ENCODE data around the gene MRPL19. TPM values are rescaled to one million over a fixed set of nuclear protein-coding genes. Genes with fewer than 3 reads are reported as not detected.

Gene MRPL19
- polyA plus RNA-seq, 1 donor (not counting 4 experiments of a cell fraction or from before 2014, with no cell fraction given): 84.0 TPM

- TF ChIP-seq CTCF (optimal IDR thresholded peaks at IDR 0.05 in 1 of 3, IDR thresholded peaks at IDR 0.05 in 1 of 3, conservative IDR thresholded peaks at IDR 0.05 in 1 of 3; ENCODE audit: extremely low read depth in 1 of 3, insufficient read depth in 2 of 3, low read length in 3 of 3) (no peak), EZH2 (IDR thresholded peaks at IDR 0.05; ENCODE audit: low read length) (no peak)
- Histone ChIP-seq H3K4me3 (ENCODE audit: control insufficient read depth in 2 of 3, extremely low read depth in 1 of 3, insufficient read depth in 2 of 3, low read depth in 1 of 3, low read length in 3 of 3) (no peak overlapping the region), H3K4me1 (ENCODE audit: control insufficient read depth, extremely low read depth, insufficient read depth, low read length) (peaks cover 4% of the 10 kb centered on the region), H3K9me3 (ENCODE audit: control insufficient read depth, low read depth, low read length) (no peaks in the 10 kb centered on the region), H2AFZ (ENCODE audit: control insufficient read depth, low read length) (no peak overlapping the region), H4K20me1 (ENCODE audit: control insufficient read depth, extremely low read depth, insufficient read depth, low read length) (no peaks in the 10 kb centered on the region), H3K4me2 (ENCODE audit: control insufficient read depth, extremely low read depth, insufficient read depth, low read depth, low read length) (no peak overlapping the region), H3K27me3 (ENCODE audit: control insufficient read depth, extremely low read depth, insufficient read depth, low read length) (no peaks in the 10 kb centered on the region), H3K9me1 (ENCODE audit: control insufficient read depth, extremely low read depth, insufficient read depth, low read length) (no peaks in the 10 kb centered on the region), H3K79me2 (ENCODE audit: control insufficient read depth, insufficient read depth, low read length) (no peaks in the 10 kb centered on the region), H3K36me3 (ENCODE audit: control insufficient read depth in 2 of 2, extremely low read depth in 1 of 2, insufficient read depth in 2 of 2, low read length in 2 of 2) (no peaks in the 10 kb centered on the region), H3K9ac (ENCODE audit: control insufficient read depth, extremely low read depth, insufficient read depth, low read length) (no peak overlapping the region), H3K27ac (ENCODE audit: control insufficient read depth, insufficient read depth, low read length) (no peak overlapping the region)
- DNase-seq (ENCODE audit: low read depth, low spot score) (no peak), FAIRE-seq (no peak)
- dilution Hi-C loops (cut with MboI; ENCODE audit: extremely low pct_ligation_motif_present, low sequenced_read_pairs): no loop called here
Measured at GRCh38 chr2:75632091-75632701, 14.4 kb upstream of the MRPL19 start.

- Histone ChIP-seq H2AFZ (ENCODE audit: control insufficient read depth, low read length) (no peak overlapping the region), H3K9me3 (ENCODE audit: control insufficient read depth, low read depth, low read length) (no peaks in the 10 kb centered on the region), H3K9me1 (ENCODE audit: control insufficient read depth, extremely low read depth, insufficient read depth, low read length) (no peaks in the 10 kb centered on the region), H3K36me3 (ENCODE audit: control insufficient read depth in 2 of 2, extremely low read depth in 1 of 2, insufficient read depth in 2 of 2, low read length in 2 of 2) (no peaks in the 10 kb centered on the region), H3K9ac (ENCODE audit: control insufficient read depth, extremely low read depth, insufficient read depth, low read length) (no peak overlapping the region), H3K27ac (ENCODE audit: control insufficient read depth, insufficient read depth, low read length) (no peak overlapping the region), H3K79me2 (ENCODE audit: control insufficient read depth, insufficient read depth, low read length) (no peaks in the 10 kb centered on the region), H3K4me1 (ENCODE audit: control insufficient read depth, extremely low read depth, insufficient read depth, low read length) (peaks cover 4% of the 10 kb centered on the region), H4K20me1 (ENCODE audit: control insufficient read depth, extremely low read depth, insufficient read depth, low read length) (no peaks in the 10 kb centered on the region), H3K27me3 (ENCODE audit: control insufficient read depth, extremely low read depth, insufficient read depth, low read length) (peaks cover 3% of the 10 kb centered on the region), H3K4me3 (ENCODE audit: control insufficient read depth in 2 of 3, extremely low read depth in 1 of 3, insufficient read depth in 2 of 3, low read depth in 1 of 3, low read length in 3 of 3) (no peak overlapping the region), H3K4me2 (ENCODE audit: control insufficient read depth, extremely low read depth, insufficient read depth, low read depth, low read length) (no peak overlapping the region)
- dilution Hi-C loops (cut with MboI; ENCODE audit: extremely low pct_ligation_motif_present, low sequenced_read_pairs): no loop called here
- DNase-seq (ENCODE audit: low read depth, low spot score) (no peak), FAIRE-seq (no peak)
- TF ChIP-seq CTCF (optimal IDR thresholded peaks at IDR 0.05 in 1 of 3, IDR thresholded peaks at IDR 0.05 in 1 of 3, conservative IDR thresholded peaks at IDR 0.05 in 1 of 3; ENCODE audit: extremely low read depth in 1 of 3, insufficient read depth in 2 of 3, low read length in 3 of 3): no peak
- TF ChIP-seq EZH2 (IDR thresholded peaks at IDR 0.05; ENCODE audit: low read length): no peak
Measured at GRCh38 chr2:75632813-75633212, 13.8 kb upstream of the MRPL19 start.
